Nephron (organoid): ENCODE results near the gene KIAA0825.

Experiments
- H3K27ac Mint-ChIP-seq, 3 experiments: 2 replicates each; pipeline ENCODE4 v1.8.0; 2020; ENCODE audit warnings: mixed read lengths in 3 of 3, mild to moderate bottlenecking in 2 of 3, moderate library complexity in 1 of 3
- H3K27me3 Mint-ChIP-seq: 2 replicates; pipeline ENCODE4 v1.8.0; 2021; ENCODE audit warnings: low read depth, mild to moderate bottlenecking, moderate library complexity, mixed read lengths
- H3K36me3 Mint-ChIP-seq: 2 replicates; pipeline ENCODE4 v1.8.0; 2020; ENCODE audit warnings: low read depth, mixed read lengths
- H3K4me1 Mint-ChIP-seq: 2 replicates; pipeline ENCODE4 v1.8.0; 2020; ENCODE audit warnings: mixed read lengths
- H3K4me3 Mint-ChIP-seq, 3 experiments: 2 replicates each; pipeline ENCODE4 v1.8.0; 2020; ENCODE audit warnings: mild to moderate bottlenecking in 3 of 3, mixed read lengths in 3 of 3, moderate library complexity in 2 of 3
- H3K9me3 Mint-ChIP-seq: 2 replicates; pipeline ENCODE4 v1.8.0; 2020; ENCODE audit warnings: mixed read lengths
- CTCF ChIP-seq, 3 experiments: fragments of 200-600 bp; sonication (generic); IDR thresholded peaks; one replicate each; pipeline ENCODE4 v1.5.0; 2021; ENCODE audit warnings: antibody characterized with exemption in 3 of 3; ENCODE audit not compliant: unreplicated experiment in 3 of 3

Gene KIAA0825

GRCh38 chr5:94646758-94647157 is 28.4 kb upstream of the KIAA0825 start:
- H3K27ac Mint-ChIP-seq, result no peak overlapping the region
- TF ChIP-seq CTCF (IDR thresholded peaks at IDR 0.05; ENCODE audit: unreplicated experiment in 3 of 3), result no peak
- peaks cover 1% of the 10 kb centered on the region for H3K9me3 Mint-ChIP-seq
- peaks cover 19% of the 10 kb centered on the region for H3K36me3 Mint-ChIP-seq
- no peak overlapping the region for H3K4me3 Mint-ChIP-seq
- H3K4me1 Mint-ChIP-seq, result no peaks in the 10 kb centered on the region
- no peaks in the 10 kb centered on the region for H3K27me3 Mint-ChIP-seq

GRCh38 chr5:94645053-94645452 is 26.6 kb upstream of the KIAA0825 start:
- no peak overlapping the region for H3K4me3 Mint-ChIP-seq
- no peak overlapping the region for H3K27ac Mint-ChIP-seq
- peaks cover 36% of the 10 kb centered on the region for H3K36me3 Mint-ChIP-seq
- H3K9me3 Mint-ChIP-seq, result peaks cover 17% of the 10 kb centered on the region
- H3K27me3 Mint-ChIP-seq, result no peaks in the 10 kb centered on the region
- no peaks in the 10 kb centered on the region for H3K4me1 Mint-ChIP-seq
- TF ChIP-seq CTCF (IDR thresholded peaks at IDR 0.05; ENCODE audit: unreplicated experiment in 3 of 3), result no peak

- no peaks in the 10 kb centered on the region for H3K27me3 Mint-ChIP-seq
- H3K27ac Mint-ChIP-seq, result no peak overlapping the region
- TF ChIP-seq CTCF (IDR thresholded peaks at IDR 0.05; ENCODE audit: unreplicated experiment in 3 of 3), result no peak
- no peaks in the 10 kb centered on the region for H3K4me1 Mint-ChIP-seq
- H3K9me3 Mint-ChIP-seq, result peaks cover 51% of the 10 kb centered on the region
- H3K4me3 Mint-ChIP-seq, result no peak overlapping the region
- H3K36me3 Mint-ChIP-seq, result peaks cover 83% of the 10 kb centered on the region
These were observed 21.8 kb upstream of the KIAA0825 start for GRCh38 chr5:94640176-94640575.

GRCh38 chr5:94632024-94632423 is 13.6 kb upstream of the KIAA0825 start:
- no peaks in the 10 kb centered on the region for H3K27me3 Mint-ChIP-seq
- TF ChIP-seq CTCF (IDR thresholded peaks at IDR 0.05; ENCODE audit: unreplicated experiment in 3 of 3), result no peak
- no peak overlapping the region for H3K4me3 Mint-ChIP-seq
- no peak overlapping the region for H3K27ac Mint-ChIP-seq
- peaks cover 24% of the 10 kb centered on the region for H3K9me3 Mint-ChIP-seq
- no peaks in the 10 kb centered on the region for H3K4me1 Mint-ChIP-seq
- H3K36me3 Mint-ChIP-seq, result peaks cover 78% of the 10 kb centered on the region

- Mint-ChIP-seq H3K27me3 (no peaks in the 10 kb centered on the region), H3K9me3 (peaks cover 5% of the 10 kb centered on the region)
These were observed 8.8 kb upstream of the KIAA0825 start for GRCh38 chr5:94627191-94627590.

More at GRCh38 chr5:94627191-94627590, 8.8 kb upstream of the KIAA0825 start:
- TF ChIP-seq CTCF (IDR thresholded peaks at IDR 0.05; ENCODE audit: unreplicated experiment in 3 of 3), result no peak
- Mint-ChIP-seq H3K4me3 (no peak overlapping the region), H3K36me3 (peaks cover 36% of the 10 kb centered on the region), H3K27ac (no peak overlapping the region), H3K4me1 (peaks cover 9% of the 10 kb centered on the region)
